Measurements from ENCODE around the gene SPPL2B. TPM values are rescaled to one million over a fixed set of nuclear protein-coding genes. Genes with fewer than 3 reads are reported as not detected.
"Not testable (repeated sequence)": the region's sequence is repeated elsewhere in the genome, so short reads cannot be mapped to it uniquely, and the experiment has no call there.

The SPPL2B gene, protein sequence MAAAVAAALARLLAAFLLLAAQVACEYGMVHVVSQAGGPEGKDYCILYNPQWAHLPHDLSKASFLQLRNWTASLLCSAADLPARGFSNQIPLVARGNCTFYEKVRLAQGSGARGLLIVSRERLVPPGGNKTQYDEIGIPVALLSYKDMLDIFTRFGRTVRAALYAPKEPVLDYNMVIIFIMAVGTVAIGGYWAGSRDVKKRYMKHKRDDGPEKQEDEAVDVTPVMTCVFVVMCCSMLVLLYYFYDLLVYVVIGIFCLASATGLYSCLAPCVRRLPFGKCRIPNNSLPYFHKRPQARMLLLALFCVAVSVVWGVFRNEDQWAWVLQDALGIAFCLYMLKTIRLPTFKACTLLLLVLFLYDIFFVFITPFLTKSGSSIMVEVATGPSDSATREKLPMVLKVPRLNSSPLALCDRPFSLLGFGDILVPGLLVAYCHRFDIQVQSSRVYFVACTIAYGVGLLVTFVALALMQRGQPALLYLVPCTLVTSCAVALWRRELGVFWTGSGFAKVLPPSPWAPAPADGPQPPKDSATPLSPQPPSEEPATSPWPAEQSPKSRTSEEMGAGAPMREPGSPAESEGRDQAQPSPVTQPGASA
- 36.1 and 39.0 TPM in 2 replicates for total RNA-seq

DNA sequence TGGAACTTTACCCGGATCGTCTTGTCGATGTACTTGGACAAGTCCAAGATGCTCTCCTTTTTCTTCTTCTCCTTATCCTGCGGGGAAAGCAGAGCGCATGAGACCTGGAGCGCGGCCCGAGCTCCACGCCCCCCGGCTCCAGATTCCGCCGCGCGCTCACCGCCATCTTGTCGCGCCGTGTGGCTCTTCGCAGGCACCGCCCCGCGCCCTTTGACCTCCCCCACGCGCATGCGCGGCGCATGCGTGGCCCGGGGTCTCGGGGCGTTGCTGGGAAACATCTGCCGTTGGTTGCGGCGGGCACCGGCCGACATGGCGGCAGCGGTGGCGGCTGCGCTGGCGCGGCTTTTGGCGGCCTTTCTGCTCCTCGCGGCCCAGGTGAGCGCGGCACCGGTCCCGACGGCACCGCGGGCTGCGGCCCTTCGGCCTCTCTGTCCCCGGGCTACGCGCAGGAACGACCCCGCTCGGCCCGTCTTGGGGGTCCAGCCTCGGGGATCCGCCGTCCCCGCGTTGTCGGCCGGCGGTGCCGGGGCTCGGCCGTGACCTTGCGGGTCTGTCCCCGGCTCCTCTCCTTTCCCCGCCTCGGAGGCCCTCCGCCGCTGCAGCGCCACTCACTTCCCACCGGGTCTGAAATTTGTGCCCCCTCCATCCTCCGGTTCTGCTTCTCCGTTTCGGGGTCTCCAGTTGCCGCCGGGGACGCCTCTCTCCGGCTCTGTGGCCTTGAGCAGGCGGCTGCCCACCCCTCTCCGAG, at the start of gene SPPL2B, which contains the start of gene LSM7:
Gene SPPL2B, plus strand, starts transcription at position 284 of the 748 bp plus-strand sequence. Its CDS starts 26 bp downstream, at position 310.
Gene LSM7, minus strand, starts transcription at position 186 of the 748 bp plus-strand sequence. Its CDS starts 20 bp downstream, at position 166.
- Histone ChIP-seq H3K4me3 (ENCODE audit: low read depth, low read length) (peak within 1 kb of the TSS; percentile 95), H3K36me3 (ENCODE audit: control insufficient read depth, insufficient read depth, low read length) (no peaks in the 10 kb centered on the region), H3K27me3 (ENCODE audit: control insufficient read depth, insufficient read depth, low read length) (no peaks in the 10 kb centered on the region)
- DNase-seq (ENCODE audit: low read depth): peak; percentile 47
- TF ChIP-seq, protein P1, sequence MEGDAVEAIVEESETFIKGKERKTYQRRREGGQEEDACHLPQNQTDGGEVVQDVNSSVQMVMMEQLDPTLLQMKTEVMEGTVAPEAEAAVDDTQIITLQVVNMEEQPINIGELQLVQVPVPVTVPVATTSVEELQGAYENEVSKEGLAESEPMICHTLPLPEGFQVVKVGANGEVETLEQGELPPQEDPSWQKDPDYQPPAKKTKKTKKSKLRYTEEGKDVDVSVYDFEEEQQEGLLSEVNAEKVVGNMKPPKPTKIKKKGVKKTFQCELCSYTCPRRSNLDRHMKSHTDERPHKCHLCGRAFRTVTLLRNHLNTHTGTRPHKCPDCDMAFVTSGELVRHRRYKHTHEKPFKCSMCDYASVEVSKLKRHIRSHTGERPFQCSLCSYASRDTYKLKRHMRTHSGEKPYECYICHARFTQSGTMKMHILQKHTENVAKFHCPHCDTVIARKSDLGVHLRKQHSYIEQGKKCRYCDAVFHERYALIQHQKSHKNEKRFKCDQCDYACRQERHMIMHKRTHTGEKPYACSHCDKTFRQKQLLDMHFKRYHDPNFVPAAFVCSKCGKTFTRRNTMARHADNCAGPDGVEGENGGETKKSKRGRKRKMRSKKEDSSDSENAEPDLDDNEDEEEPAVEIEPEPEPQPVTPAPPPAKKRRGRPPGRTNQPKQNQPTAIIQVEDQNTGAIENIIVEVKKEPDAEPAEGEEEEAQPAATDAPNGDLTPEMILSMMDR (IDR thresholded peaks at IDR 0.05; ENCODE audit: insufficient read depth, low read length, poor library complexity, severe bottlenecking): no peak

DNA sequence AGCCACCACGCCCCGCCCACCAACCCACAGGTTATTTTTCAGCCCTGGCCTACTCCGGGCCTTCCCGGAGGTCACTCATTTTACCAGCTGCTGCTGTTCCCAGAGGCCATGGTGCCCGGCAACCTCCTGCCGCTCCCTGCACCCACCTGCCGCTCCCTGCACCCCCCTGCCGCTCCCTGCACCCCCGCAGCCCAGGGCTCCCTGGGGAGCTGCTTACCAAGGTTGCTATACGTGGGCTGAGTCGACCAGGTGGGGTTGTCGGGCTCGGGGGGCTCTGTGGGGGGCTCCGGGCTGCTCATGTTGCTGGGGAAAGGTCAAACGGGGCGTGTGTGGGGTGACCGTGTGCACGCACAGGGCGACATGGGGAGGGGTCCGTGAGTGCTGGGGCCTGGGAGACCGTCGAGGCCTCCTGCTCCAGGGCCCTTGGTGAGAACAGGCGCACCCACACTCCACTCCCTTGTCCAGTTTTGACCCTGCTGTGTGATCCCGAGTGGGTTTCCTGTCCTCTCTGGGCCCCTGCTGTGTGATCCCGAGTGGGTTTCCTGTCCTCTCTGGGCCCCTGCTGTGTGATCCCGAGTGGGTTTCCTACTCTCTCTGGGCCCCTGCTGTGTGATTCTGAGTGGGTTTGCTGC, 47.7 kb upstream of the SPPL2B start:
- H3K27me3 ChIP-seq (ENCODE audit: control insufficient read depth, insufficient read depth, low read length): peaks cover 17% of the 10 kb centered on the region
- no peak for DNase-seq (ENCODE audit: low read depth)
- no peaks in the 10 kb centered on the region for H3K36me3 ChIP-seq (ENCODE audit: control insufficient read depth, insufficient read depth, low read length)
- no peak overlapping the region for H3K4me3 ChIP-seq (ENCODE audit: low read depth, low read length)
- TF ChIP-seq, protein P1 (IDR thresholded peaks at IDR 0.05; ENCODE audit: insufficient read depth, low read length, poor library complexity, severe bottlenecking): no peak

DNA sequence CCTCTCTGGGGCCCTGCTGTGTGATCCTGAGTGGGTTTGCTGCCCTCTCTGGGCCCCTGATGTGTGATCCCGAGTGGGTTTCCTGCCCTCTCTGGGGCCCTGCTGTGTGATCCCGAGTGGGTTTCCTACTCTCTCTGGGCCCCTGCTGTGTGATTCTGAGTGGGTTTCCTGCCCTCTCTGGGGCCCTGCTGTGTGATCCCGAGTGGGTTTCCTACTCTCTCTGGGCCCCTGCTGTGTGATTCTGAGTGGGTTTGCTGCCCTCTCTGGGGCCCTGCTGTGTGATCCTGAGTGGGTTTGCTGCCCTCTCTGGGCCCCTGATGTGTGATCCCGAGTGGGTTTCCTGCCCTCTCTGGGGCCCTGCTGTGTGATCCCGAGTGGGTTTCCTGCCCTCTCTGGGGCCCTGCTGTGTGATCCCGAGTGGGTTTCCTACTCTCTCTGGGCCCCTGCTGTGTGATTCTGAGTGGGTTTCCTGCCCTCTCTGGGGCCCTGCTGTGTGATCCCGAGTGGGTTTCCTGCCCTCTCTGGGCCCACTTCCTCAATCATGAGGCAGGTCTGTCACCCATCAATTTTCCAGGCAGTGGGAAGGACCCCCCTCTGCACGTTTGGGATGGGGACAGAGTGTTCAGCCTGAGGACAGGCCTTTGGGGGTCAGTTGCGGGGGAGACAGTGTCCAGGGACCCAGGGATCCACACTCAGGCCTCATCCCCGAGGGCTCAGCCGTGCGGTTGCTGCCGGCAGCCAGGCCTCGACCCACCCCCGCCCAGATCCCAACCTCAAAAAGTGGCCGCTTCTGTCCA, 47.0 kb upstream of the SPPL2B start:
- H3K36me3 ChIP-seq (ENCODE audit: control insufficient read depth, insufficient read depth, low read length); DNase-seq (ENCODE audit: low read depth); H3K4me3 ChIP-seq (ENCODE audit: low read depth, low read length): not testable (repeated sequence)
- peaks cover 24% of the 10 kb centered on the region for H3K27me3 ChIP-seq (ENCODE audit: control insufficient read depth, insufficient read depth, low read length)

DNA sequence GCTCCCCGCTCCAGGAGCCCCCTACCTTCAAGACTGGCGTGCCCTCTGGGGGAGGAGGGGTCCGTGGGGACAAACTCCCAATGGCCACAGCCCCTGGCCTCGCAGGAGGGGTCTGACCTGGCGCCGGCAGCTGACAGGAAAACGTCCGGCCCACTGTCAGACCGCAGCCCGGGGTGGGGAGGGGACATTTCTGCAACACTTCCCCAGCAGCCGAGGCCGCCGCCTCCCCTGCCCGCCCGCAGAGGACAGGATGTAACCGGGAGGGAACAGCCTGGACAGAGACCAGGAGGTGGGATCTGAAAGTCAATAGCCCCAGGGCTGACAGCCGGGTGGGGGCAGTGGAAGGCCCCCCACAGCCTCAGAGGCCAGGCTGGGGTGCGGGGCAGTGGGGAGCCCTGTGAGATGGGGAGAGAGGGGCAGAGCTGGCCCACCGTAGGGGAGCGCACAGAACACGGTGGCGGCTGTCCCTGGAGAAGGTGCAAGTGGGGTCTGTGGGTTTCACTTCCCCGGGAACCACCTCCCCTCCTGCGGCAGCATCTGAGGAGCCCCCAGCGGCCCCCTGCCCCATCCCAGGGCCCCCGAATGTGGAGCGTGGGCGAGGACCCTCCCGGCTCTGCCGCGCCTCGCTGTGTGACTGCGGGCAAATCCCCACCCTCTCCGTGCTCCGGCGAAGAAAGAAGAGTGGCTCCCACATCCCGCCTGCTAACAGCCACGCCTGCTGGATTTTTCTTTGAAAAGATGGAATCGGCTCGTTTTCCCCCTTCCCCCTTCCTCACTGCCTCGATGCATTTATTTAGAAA, 46.2 kb upstream of the SPPL2B start, which contains the start of gene PEAK3:
Gene PEAK3, minus strand, starts transcription at position 114 of the 800 bp plus-strand sequence. CDS start 1,244 bp downstream, outside the sequence.
- no peak for DNase-seq (ENCODE audit: low read depth)
- peaks cover 30% of the 10 kb centered on the region for H3K27me3 ChIP-seq (ENCODE audit: control insufficient read depth, insufficient read depth, low read length)
- H3K36me3 ChIP-seq (ENCODE audit: control insufficient read depth, insufficient read depth, low read length): no peaks in the 10 kb centered on the region
- H3K4me3 ChIP-seq (ENCODE audit: low read depth, low read length): no peak within 1 kb of the TSS
- TF ChIP-seq, protein P1 (IDR thresholded peaks at IDR 0.05; ENCODE audit: insufficient read depth, low read length, poor library complexity, severe bottlenecking): no peak

DNA sequence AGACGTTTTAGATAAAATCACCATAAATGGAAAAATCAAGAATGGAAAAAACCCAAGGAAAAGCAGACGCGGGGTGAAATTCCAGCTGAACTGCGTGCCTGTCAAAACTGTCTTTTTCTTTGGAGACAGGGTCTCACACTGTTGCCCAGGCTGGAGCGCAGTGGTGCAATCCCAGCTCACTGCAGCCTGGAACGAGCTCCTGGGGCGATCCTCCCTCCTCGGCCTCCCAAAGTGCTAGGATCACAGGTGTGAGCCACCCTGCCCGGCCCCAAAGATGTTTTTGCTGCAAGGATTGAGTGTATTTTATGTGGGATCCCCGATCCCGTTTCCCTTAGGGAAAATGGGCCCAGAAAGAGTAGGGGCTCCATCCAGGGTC, 45.6 kb upstream of the SPPL2B start:
- Histone ChIP-seq H3K27me3 (ENCODE audit: control insufficient read depth, insufficient read depth, low read length) (peaks cover 36% of the 10 kb centered on the region), H3K4me3 (ENCODE audit: low read depth, low read length) (no peak overlapping the region), H3K36me3 (ENCODE audit: control insufficient read depth, insufficient read depth, low read length) (no peaks in the 10 kb centered on the region)
- TF ChIP-seq, protein P1 (IDR thresholded peaks at IDR 0.05; ENCODE audit: insufficient read depth, low read length, poor library complexity, severe bottlenecking): no peak
- DNase-seq (ENCODE audit: low read depth): no peak

Measured in kidney epithelial cell (primary cell).